GM12878 (cell line): ENCODE data around the gene PM20D2. TPM values are rescaled to one million over a fixed set of nuclear protein-coding genes. Genes with fewer than 3 reads are reported as not detected.

Experiments
- polyA plus RNA-seq, 11 experiments: library from polyadenylated mRNA; depleted of rRNA in 4 of 11; unstranded in 6 of 11; stranded (reverse) in 5 of 11; fragments of >200 nt; fragmentation: Nextera tagmentation in 4 of 11; fragmentation: Illumina TruSeq in 1 of 11; extraction: Ambion mirVana in 4 of 11; extraction: Trizol in 1 of 11; gene quantifications; 1 replicate in 1 of 11; 2 replicates in 10 of 11; pipeline versions ENCODE4 v1.2.1 to v1.2.3, GENCODE V29; 2011 to 2016; ENCODE audit warnings: inconsistent platforms in 2 of 11, missing spikeins in 2 of 11, low read depth in 1 of 11
- total RNA-seq, 4 experiments: library from RNA; depleted of rRNA in 3 of 4; stranded (reverse); fragments of >200 nt in 3 of 4; fragmentation: Illumina TruSeq in 1 of 4; extraction: Trizol in 1 of 4; gene quantifications; 2 replicates each; pipeline versions ENCODE4 v1.2.1 to v1.2.3, GENCODE V29; 2013 to 2021

Gene PM20D2
- total and polyA plus RNA-seq, 10 of the 15 experiments (the other 5 are each of a cell fraction or from before 2014, with no cell fraction given) = 7.8 to 23.6 (median 15.7) TPM

Other genes with a start within 250 kb of the PM20D2 start
- 24.0 and 30.5 TPM in 2 replicates for gene RNGTT, start 182.4 kb upstream of the PM20D2 start, total RNA-seq (2014; rRNA removed)
- 30.4 TPM in 2 replicates for gene RNGTT, start 182.4 kb upstream of the PM20D2 start, total RNA-seq (2014; rRNA removed; fragmentation: Illumina TruSeq; extraction: Trizol)
- gene RNGTT, start 182.4 kb upstream of the PM20D2 start, total RNA-seq (2021) = 18.8 and 21.4 TPM in 2 replicates
- gene RNGTT, start 182.4 kb upstream of the PM20D2 start, polyA plus RNA-seq (2011; rRNA removed) = 20.9 and 29.5 TPM in 2 replicates
- gene RNGTT, start 182.4 kb upstream of the PM20D2 start, polyA plus RNA-seq (2014; fragmentation: Illumina TruSeq; extraction: Trizol) = 23.1 and 30.2 TPM in 2 replicates
- gene RNGTT, start 182.4 kb upstream of the PM20D2 start, polyA plus RNA-seq (2014; fragmentation: Nextera tagmentation; extraction: Ambion mirVana) = 10 to 100 TPM in 1 of 2 experiments, 1 to 10 TPM in 1; 7.7 to 11.0 TPM
- gene RNGTT, start 182.4 kb upstream of the PM20D2 start, polyA plus RNA-seq (2014; rRNA removed) = 12.0 and 15.0 TPM in 2 replicates
- 10 to 100 TPM; 23.2 to 28.2 TPM for gene RNGTT, start 182.4 kb upstream of the PM20D2 start, polyA plus RNA-seq (2016; fragmentation: Nextera tagmentation; extraction: Ambion mirVana)
- gene PNRC1, start 65.3 kb upstream of the PM20D2 start, total RNA-seq (2014; rRNA removed) = 32.0 and 33.1 TPM in 2 replicates
- gene PNRC1, start 65.3 kb upstream of the PM20D2 start, total RNA-seq (2014; rRNA removed; fragmentation: Illumina TruSeq; extraction: Trizol) = 42.9 and 43.3 TPM in 2 replicates
- 66.0 and 70.8 TPM in 2 replicates for gene PNRC1, start 65.3 kb upstream of the PM20D2 start, total RNA-seq (2021)
- gene PNRC1, start 65.3 kb upstream of the PM20D2 start, polyA plus RNA-seq (2011; rRNA removed) = 34.3 and 50.5 TPM in 2 replicates
- gene PNRC1, start 65.3 kb upstream of the PM20D2 start, polyA plus RNA-seq (2014; fragmentation: Illumina TruSeq; extraction: Trizol) = 30.4 and 40.7 TPM in 2 replicates
- gene PNRC1, start 65.3 kb upstream of the PM20D2 start, polyA plus RNA-seq (2014; fragmentation: Nextera tagmentation; extraction: Ambion mirVana) = 1 to 10 TPM; 7.6 to 9.5 TPM
- 14.7 and 15.7 TPM in 2 replicates for gene PNRC1, start 65.3 kb upstream of the PM20D2 start, polyA plus RNA-seq (2014; rRNA removed)
- gene PNRC1, start 65.3 kb upstream of the PM20D2 start, polyA plus RNA-seq (2016; fragmentation: Nextera tagmentation; extraction: Ambion mirVana) = 10 to 100 TPM; 46.7 to 47.5 TPM
- gene SRSF12, start 28.0 kb upstream of the PM20D2 start, total RNA-seq (2014; rRNA removed) = not detected in 2 replicates
- gene SRSF12, start 28.0 kb upstream of the PM20D2 start, total RNA-seq (2014; rRNA removed; fragmentation: Illumina TruSeq; extraction: Trizol) = not detected in 2 replicates
- not detected in 2 replicates for gene SRSF12, start 28.0 kb upstream of the PM20D2 start, total RNA-seq (2021)
- 0.03 TPM in 1 of 2 replicates, not detected in the other for gene SRSF12, start 28.0 kb upstream of the PM20D2 start, polyA plus RNA-seq (2011; rRNA removed)
- 0.03 TPM in 1 of 2 replicates, not detected in the other for gene SRSF12, start 28.0 kb upstream of the PM20D2 start, polyA plus RNA-seq (2014; fragmentation: Illumina TruSeq; extraction: Trizol)
- gene SRSF12, start 28.0 kb upstream of the PM20D2 start, polyA plus RNA-seq (2014; fragmentation: Nextera tagmentation; extraction: Ambion mirVana) = not detected
- gene SRSF12, start 28.0 kb upstream of the PM20D2 start, polyA plus RNA-seq (2014; rRNA removed) = not detected in 2 replicates
- under 1 TPM in 1 of 2 experiments, not detected in 1; 0.23 TPM for gene SRSF12, start 28.0 kb upstream of the PM20D2 start, polyA plus RNA-seq (2016; fragmentation: Nextera tagmentation; extraction: Ambion mirVana)
- not detected in 2 replicates for gene GABRR1, start 71.3 kb downstream of the PM20D2 start, total RNA-seq (2014; rRNA removed)
- gene GABRR1, start 71.3 kb downstream of the PM20D2 start, total RNA-seq (2014; rRNA removed; fragmentation: Illumina TruSeq; extraction: Trizol) = not detected in 2 replicates
- not detected in 2 replicates for gene GABRR1, start 71.3 kb downstream of the PM20D2 start, total RNA-seq (2021)
- not detected in 2 replicates for gene GABRR1, start 71.3 kb downstream of the PM20D2 start, polyA plus RNA-seq (2011; rRNA removed)
- not detected in 2 replicates for gene GABRR1, start 71.3 kb downstream of the PM20D2 start, polyA plus RNA-seq (2014; fragmentation: Illumina TruSeq; extraction: Trizol)
- not detected for gene GABRR1, start 71.3 kb downstream of the PM20D2 start, polyA plus RNA-seq (2014; fragmentation: Nextera tagmentation; extraction: Ambion mirVana)
- gene GABRR1, start 71.3 kb downstream of the PM20D2 start, polyA plus RNA-seq (2014; rRNA removed) = not detected in 2 replicates
- gene GABRR1, start 71.3 kb downstream of the PM20D2 start, polyA plus RNA-seq (2016; fragmentation: Nextera tagmentation; extraction: Ambion mirVana) = not detected
- gene GABRR2, start 169.2 kb downstream of the PM20D2 start, total RNA-seq (2014; rRNA removed) = 0.23 and 0.33 TPM in 2 replicates
- gene GABRR2, start 169.2 kb downstream of the PM20D2 start, total RNA-seq (2014; rRNA removed; fragmentation: Illumina TruSeq; extraction: Trizol) = 0.31 and 0.32 TPM in 2 replicates
- gene GABRR2, start 169.2 kb downstream of the PM20D2 start, total RNA-seq (2021) = 0.35 and 0.54 TPM in 2 replicates
- gene GABRR2, start 169.2 kb downstream of the PM20D2 start, polyA plus RNA-seq (2011; rRNA removed) = 0.27 and 0.34 TPM in 2 replicates
- gene GABRR2, start 169.2 kb downstream of the PM20D2 start, polyA plus RNA-seq (2014; fragmentation: Illumina TruSeq; extraction: Trizol) = 0.59 and 0.72 TPM in 2 replicates
- gene GABRR2, start 169.2 kb downstream of the PM20D2 start, polyA plus RNA-seq (2014; fragmentation: Nextera tagmentation; extraction: Ambion mirVana) = not detected
- 0.33 and 0.62 TPM in 2 replicates for gene GABRR2, start 169.2 kb downstream of the PM20D2 start, polyA plus RNA-seq (2014; rRNA removed)
- under 1 TPM; 0.16 to 0.19 TPM for gene GABRR2, start 169.2 kb downstream of the PM20D2 start, polyA plus RNA-seq (2016; fragmentation: Nextera tagmentation; extraction: Ambion mirVana)
- gene UBE2J1, start 206.7 kb downstream of the PM20D2 start, total RNA-seq (2014; rRNA removed) = 90.6 and 96.0 TPM in 2 replicates
- gene UBE2J1, start 206.7 kb downstream of the PM20D2 start, total RNA-seq (2014; rRNA removed; fragmentation: Illumina TruSeq; extraction: Trizol) = 110 and 114 TPM in 2 replicates
- 84.3 and 85.9 TPM in 2 replicates for gene UBE2J1, start 206.7 kb downstream of the PM20D2 start, total RNA-seq (2021)
- gene UBE2J1, start 206.7 kb downstream of the PM20D2 start, polyA plus RNA-seq (2011; rRNA removed) = 89.5 and 129 TPM in 2 replicates
- 120 and 151 TPM in 2 replicates for gene UBE2J1, start 206.7 kb downstream of the PM20D2 start, polyA plus RNA-seq (2014; fragmentation: Illumina TruSeq; extraction: Trizol)
- gene UBE2J1, start 206.7 kb downstream of the PM20D2 start, polyA plus RNA-seq (2014; fragmentation: Nextera tagmentation; extraction: Ambion mirVana) = 10 to 100 TPM; 48.7 to 69.1 TPM
- gene UBE2J1, start 206.7 kb downstream of the PM20D2 start, polyA plus RNA-seq (2014; rRNA removed) = 68.5 and 76.8 TPM in 2 replicates
- 100 to 1,000 TPM; 129 to 131 TPM for gene UBE2J1, start 206.7 kb downstream of the PM20D2 start, polyA plus RNA-seq (2016; fragmentation: Nextera tagmentation; extraction: Ambion mirVana)